Keratinocyte (primary cell): Measurements from ENCODE around the gene ADAM19. TPM values are rescaled to one million over a fixed set of nuclear protein-coding genes. Genes with fewer than 3 reads are reported as not detected.
A peak's percentile ranks its signal among the peaks of the same experiment; 100 is the strongest.

ENCODE experiments used
- DNase-seq: peaks from one replicate; pipeline ENCODE4 v3.0.0-alpha.2; 2011; ENCODE audit warnings: low read depth, missing footprints, low spot score
- FAIRE-seq: peaks from 2 replicates; lab custom pipeline; 2011; peaks lifted over from hg19 to GRCh38; lab: Jason Lieb, UNC
- H2AFZ ChIP-seq: 2 replicates; pipeline ENCODE4 v1.6.0; 2012; ENCODE audit warnings: low read length, control low read depth, inconsistent platforms; ENCODE audit not compliant: control insufficient read depth
- H3K27ac ChIP-seq: 2 replicates; pipeline ENCODE4 v1.5.1; 2011; ENCODE audit warnings: low read length; ENCODE audit not compliant: control insufficient read depth, insufficient read depth
- H3K27me3 ChIP-seq: 3 replicates; pipeline ENCODE4 v1.6.0; 2011; ENCODE audit warnings: low read length; ENCODE audit not compliant: control insufficient read depth, insufficient read depth; ENCODE audit errors: extremely low read depth
- H3K36me3 ChIP-seq, 2 experiments: 2 replicates in 1 of 2; 3 replicates in 1 of 2; pipeline ENCODE4 v1.5.1; 2011; ENCODE audit warnings: low read length in 2 of 2, mild to moderate bottlenecking in 1 of 2; ENCODE audit not compliant: control insufficient read depth in 2 of 2, insufficient read depth in 2 of 2; ENCODE audit errors: extremely low read depth in 1 of 2
- H3K4me1 ChIP-seq: 3 replicates; pipeline ENCODE4 v1.5.1; 2011; ENCODE audit warnings: low read length; ENCODE audit not compliant: control insufficient read depth, insufficient read depth; ENCODE audit errors: extremely low read depth
- H3K4me2 ChIP-seq: 3 replicates; pipeline ENCODE4 v1.6.0; 2011; ENCODE audit warnings: low read depth, low read length; ENCODE audit not compliant: control insufficient read depth, insufficient read depth; ENCODE audit errors: extremely low read depth
- H3K4me3 ChIP-seq, 3 experiments: fragments of 200-600 bp in 1 of 3; sonication (generic) in 1 of 3; 2 replicates in 2 of 3; 3 replicates in 1 of 3; pipeline ENCODE4 v1.5.1; 2011 to 2016; ENCODE audit warnings: low read length in 3 of 3, mild to moderate bottlenecking in 3 of 3, control low read depth in 2 of 3, inconsistent platforms in 1 of 3, low read depth in 1 of 3, mixed read lengths in 1 of 3, mixed run types in 1 of 3, moderate library complexity in 1 of 3; ENCODE audit not compliant: control insufficient read depth in 2 of 3, insufficient read depth in 2 of 3; ENCODE audit errors: extremely low read depth in 1 of 3
- H3K79me2 ChIP-seq: 2 replicates; pipeline ENCODE4 v1.6.0; 2012; ENCODE audit warnings: low read length; ENCODE audit not compliant: control insufficient read depth, insufficient read depth
- H3K9ac ChIP-seq: 3 replicates; pipeline ENCODE4 v1.6.0; 2011; ENCODE audit warnings: low read length; ENCODE audit not compliant: control insufficient read depth, insufficient read depth; ENCODE audit errors: extremely low read depth
- H3K9me1 ChIP-seq: 3 replicates; pipeline ENCODE4 v1.6.0; 2011; ENCODE audit warnings: low read length; ENCODE audit not compliant: control insufficient read depth, insufficient read depth; ENCODE audit errors: extremely low read depth
- H3K9me3 ChIP-seq: 2 replicates; pipeline ENCODE4 v1.5.1; 2012; ENCODE audit warnings: low read depth, low read length; ENCODE audit not compliant: control insufficient read depth
- H4K20me1 ChIP-seq: 3 replicates; pipeline ENCODE4 v1.6.0; 2011; ENCODE audit warnings: low read length; ENCODE audit not compliant: control insufficient read depth, insufficient read depth; ENCODE audit errors: extremely low read depth
- EZH2 ChIP-seq: IDR thresholded peaks from one replicate; pipeline ENCODE4 v1.6.1; 2012; ENCODE audit warnings: inconsistent platforms, mild to moderate bottlenecking, low read length, moderate library complexity
- dilution Hi-C: fragments of 300-500 bp; cut with MboI; formaldehyde crosslinking; loops from one replicate; pipeline ENCODE4 v1.7.0; 2020; ENCODE audit warnings: low sequenced_read_pairs; ENCODE audit not compliant: extremely low pct_ligation_motif_present
- polyA plus RNA-seq, 5 experiments: library from polyadenylated mRNA; depleted of rRNA in 3 of 5; stranded (reverse) in 3 of 5; stranded (forward) in 1 of 5; unstranded in 1 of 5; fragments of >200 nt; gene quantifications; 1 replicate in 1 of 5; 2 replicates in 3 of 5; 3 replicates in 1 of 5; pipeline versions ENCODE4 v1.2.1 to v1.2.3, GENCODE V29; 2011 to 2012; ENCODE audit warnings: missing spikeins in 2 of 5, low read depth in 1 of 5, low replicate concordance in 1 of 5
- TF ChIP-seq, protein P1 (sequence below), 3 experiments: IDR thresholded peaks in 1 of 3; conservative IDR thresholded peaks in 1 of 3; optimal IDR thresholded peaks in 1 of 3; 2 replicates in 2 of 3; 3 replicates in 1 of 3; pipeline versions ENCODE3 to v1.5.1; 2011; ENCODE audit warnings: low read length in 3 of 3, mild to moderate bottlenecking in 3 of 3, moderate library complexity in 2 of 3, control low read depth in 1 of 3, inconsistent platforms in 1 of 3; ENCODE audit not compliant: insufficient read depth in 2 of 3; ENCODE audit errors: extremely low read depth in 1 of 3

The ADAM19 gene
- polyA plus RNA-seq, 1 donor (not counting 4 experiments of a cell fraction or from before 2014, with no cell fraction given), result 22.7 TPM

DNA sequence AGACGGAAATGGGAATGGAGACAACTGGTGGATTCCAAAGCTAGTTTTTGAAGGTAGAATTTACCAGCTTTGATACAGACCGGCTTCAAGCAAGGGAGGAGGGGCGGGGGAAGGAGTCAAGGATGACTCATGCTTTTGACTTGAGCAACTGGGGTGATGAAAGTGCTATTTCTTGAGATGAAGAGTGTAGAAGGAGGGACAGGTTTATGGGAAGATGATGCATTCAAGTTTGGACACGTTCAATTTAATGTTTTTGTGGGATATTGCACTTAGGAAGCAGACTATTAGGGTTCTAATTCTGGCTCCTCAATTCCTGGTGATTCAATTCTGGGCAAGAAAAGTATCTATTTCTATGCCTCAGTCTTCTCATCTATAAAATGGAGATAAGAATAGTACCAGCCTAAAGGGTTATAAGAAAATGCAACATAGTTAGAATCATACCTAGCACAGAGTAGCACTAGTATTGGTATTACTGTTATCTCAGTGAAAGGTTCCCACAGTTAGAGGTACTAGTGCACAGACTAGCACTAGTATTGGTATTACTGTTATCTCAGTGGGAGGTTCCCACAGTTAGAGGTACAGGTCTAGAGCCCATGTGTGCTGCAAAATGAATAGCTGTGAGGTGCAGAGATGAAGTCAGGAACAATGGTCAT is 110.9 kb downstream of the ADAM19 start:
- H4K20me1 ChIP-seq, result no peaks in the 10 kb centered on the region
- TF ChIP-seq EZH2, result no peak
- TF ChIP-seq, protein P1, sequence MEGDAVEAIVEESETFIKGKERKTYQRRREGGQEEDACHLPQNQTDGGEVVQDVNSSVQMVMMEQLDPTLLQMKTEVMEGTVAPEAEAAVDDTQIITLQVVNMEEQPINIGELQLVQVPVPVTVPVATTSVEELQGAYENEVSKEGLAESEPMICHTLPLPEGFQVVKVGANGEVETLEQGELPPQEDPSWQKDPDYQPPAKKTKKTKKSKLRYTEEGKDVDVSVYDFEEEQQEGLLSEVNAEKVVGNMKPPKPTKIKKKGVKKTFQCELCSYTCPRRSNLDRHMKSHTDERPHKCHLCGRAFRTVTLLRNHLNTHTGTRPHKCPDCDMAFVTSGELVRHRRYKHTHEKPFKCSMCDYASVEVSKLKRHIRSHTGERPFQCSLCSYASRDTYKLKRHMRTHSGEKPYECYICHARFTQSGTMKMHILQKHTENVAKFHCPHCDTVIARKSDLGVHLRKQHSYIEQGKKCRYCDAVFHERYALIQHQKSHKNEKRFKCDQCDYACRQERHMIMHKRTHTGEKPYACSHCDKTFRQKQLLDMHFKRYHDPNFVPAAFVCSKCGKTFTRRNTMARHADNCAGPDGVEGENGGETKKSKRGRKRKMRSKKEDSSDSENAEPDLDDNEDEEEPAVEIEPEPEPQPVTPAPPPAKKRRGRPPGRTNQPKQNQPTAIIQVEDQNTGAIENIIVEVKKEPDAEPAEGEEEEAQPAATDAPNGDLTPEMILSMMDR (optimal IDR thresholded peaks at IDR 0.05 in 1 of 3, IDR thresholded peaks at IDR 0.05 in 1 of 3, conservative IDR thresholded peaks at IDR 0.05 in 1 of 3; ENCODE audit: extremely low read depth in 1 of 3, insufficient read depth in 2 of 3, low read length in 3 of 3), result no peak
- DNase-seq (peak; percentile 96), FAIRE-seq (peak; percentile 98)
- no peaks in the 10 kb centered on the region for H3K9me3 ChIP-seq
- H2AFZ ChIP-seq, result no peak overlapping the region
- peak overlapping the region in 1 of 3 experiments; percentile 18 for H3K4me3 ChIP-seq
- H3K4me2 ChIP-seq, result peak overlapping the region; percentile 68
- H3K9ac ChIP-seq, result peak overlapping the region; percentile 75
- dilution Hi-C loops, result no loop called here
- H3K27ac ChIP-seq, result peak overlapping the region; percentile 98
- no peaks in the 10 kb centered on the region for H3K79me2 ChIP-seq
- H3K4me1 ChIP-seq, result peaks cover 45% of the 10 kb centered on the region
- peaks cover 7 to 42% of the 10 kb centered on the region in 2 experiments for H3K36me3 ChIP-seq
- H3K27me3 ChIP-seq, result no peaks in the 10 kb centered on the region
- no peaks in the 10 kb centered on the region for H3K9me1 ChIP-seq

DNA sequence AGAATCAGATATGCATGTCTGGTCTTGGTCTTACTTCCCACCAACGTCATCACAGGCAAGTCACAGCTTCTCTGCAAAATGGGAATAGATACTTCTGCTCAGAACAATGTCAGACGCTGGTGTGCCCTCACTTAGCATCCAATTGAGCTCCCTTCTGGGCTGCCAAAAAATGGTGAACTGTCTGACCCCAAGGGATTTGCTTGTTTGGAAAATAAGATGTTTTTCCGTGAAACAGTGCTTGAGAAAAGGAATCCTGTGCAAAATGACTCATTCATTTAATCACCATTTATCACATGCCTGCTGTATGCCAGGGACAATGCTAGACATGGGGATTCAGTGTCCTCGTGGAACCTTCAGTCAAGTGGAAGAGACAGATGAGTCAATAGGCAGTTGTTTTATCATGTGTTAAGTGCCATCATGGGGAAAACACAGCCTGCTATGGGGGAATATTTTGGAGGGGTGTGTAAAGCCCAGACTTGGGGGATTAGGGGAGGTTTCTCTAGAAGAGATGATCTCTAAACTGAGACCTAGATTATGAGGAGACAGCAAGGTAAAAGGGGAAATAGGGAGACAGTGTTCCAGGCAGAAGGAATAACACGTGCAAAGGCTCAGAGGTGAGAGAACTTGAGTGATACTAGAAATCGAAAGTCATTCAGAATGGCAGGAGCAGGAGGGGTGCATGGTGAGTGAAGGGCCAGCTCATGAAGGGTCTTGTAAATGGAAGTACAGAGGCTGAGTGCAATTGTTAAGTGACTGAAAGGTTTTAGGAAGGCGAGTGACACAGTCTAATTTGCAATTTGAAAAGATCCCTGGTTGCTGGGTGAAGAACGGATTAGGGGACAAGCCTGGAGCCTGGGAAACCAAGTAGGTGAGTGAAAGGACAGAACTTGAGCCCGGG is 111.7 kb downstream of the ADAM19 start:
- H2AFZ ChIP-seq, result no peak overlapping the region
- TF ChIP-seq, protein P1 (optimal IDR thresholded peaks at IDR 0.05 in 1 of 3, IDR thresholded peaks at IDR 0.05 in 1 of 3, conservative IDR thresholded peaks at IDR 0.05 in 1 of 3; ENCODE audit: extremely low read depth in 1 of 3, insufficient read depth in 2 of 3, low read length in 3 of 3), result no peak
- TF ChIP-seq EZH2, result no peak
- peak overlapping the region; percentile 68 for H3K4me2 ChIP-seq
- H3K36me3 ChIP-seq, result peaks cover 4 to 36% of the 10 kb centered on the region in 2 experiments
- DNase-seq (peak; percentile 87), FAIRE-seq (peak; percentile 95)
- dilution Hi-C loops, result no loop called here
- no peaks in the 10 kb centered on the region for H3K79me2 ChIP-seq
- peak overlapping the region in 2 of 3 experiments; percentile 25 to 41 for H3K4me3 ChIP-seq
- peak overlapping the region; percentile 75 for H3K9ac ChIP-seq
- peak overlapping the region; percentile 98 for H3K27ac ChIP-seq
- no peaks in the 10 kb centered on the region for H3K27me3 ChIP-seq
- no peaks in the 10 kb centered on the region for H3K9me3 ChIP-seq
- H3K4me1 ChIP-seq, result peaks cover 45% of the 10 kb centered on the region
- no peaks in the 10 kb centered on the region for H3K9me1 ChIP-seq
- no peaks in the 10 kb centered on the region for H4K20me1 ChIP-seq
